Measurements from ENCODE around the gene OR56A5. TPM values are rescaled to one million over a fixed set of nuclear protein-coding genes. Genes with fewer than 3 reads are reported as not detected.
"Not testable (repeated sequence)": the region's sequence is repeated elsewhere in the genome, so short reads cannot be mapped to it uniquely, and the experiment has no call there.

The OR56A5 gene, protein sequence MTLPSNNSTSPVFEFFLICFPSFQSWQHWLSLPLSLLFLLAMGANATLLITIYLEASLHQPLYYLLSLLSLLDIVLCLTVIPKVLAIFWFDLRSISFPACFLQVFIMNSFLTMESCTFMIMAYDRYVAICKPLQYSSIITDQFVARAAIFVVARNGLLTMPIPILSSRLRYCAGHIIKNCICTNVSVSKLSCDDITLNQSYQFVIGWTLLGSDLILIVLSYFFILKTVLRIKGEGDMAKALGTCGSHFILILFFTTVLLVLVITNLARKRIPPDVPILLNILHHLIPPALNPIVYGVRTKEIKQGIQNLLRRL
- not detected for total RNA-seq
- long read RNA-seq, donor 1, result 0 reads
- long read RNA-seq, donor 2, result 0 reads

DNA sequence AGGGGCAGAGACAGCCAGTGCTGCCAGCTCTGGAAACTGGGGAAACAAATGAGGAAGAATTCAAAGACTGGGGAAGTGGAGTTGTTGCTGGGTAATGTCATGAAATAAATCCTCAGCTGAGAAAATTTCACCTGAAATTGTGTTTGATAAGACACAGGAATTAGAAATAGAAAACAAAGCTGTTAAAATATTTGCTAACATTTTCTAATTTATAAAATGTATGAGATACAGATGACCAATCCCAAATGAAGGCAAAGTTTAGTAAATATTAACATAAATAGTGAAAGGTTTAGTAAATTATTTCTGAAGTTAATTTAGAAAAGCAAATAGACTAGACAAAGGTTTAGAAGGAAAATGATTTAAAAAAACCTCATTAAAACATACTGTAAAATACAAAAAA is at the start of gene OR56A5:
OR56A5 (minus strand) TSS at position 101 of the 400 bp plus-strand sequence; CDS start at position 101, 0 bp downstream.
- intact Hi-C loops (cut with DNase I), result no loop called here
- DNase-seq (ENCODE audit: low spot score), result no peak

DNA sequence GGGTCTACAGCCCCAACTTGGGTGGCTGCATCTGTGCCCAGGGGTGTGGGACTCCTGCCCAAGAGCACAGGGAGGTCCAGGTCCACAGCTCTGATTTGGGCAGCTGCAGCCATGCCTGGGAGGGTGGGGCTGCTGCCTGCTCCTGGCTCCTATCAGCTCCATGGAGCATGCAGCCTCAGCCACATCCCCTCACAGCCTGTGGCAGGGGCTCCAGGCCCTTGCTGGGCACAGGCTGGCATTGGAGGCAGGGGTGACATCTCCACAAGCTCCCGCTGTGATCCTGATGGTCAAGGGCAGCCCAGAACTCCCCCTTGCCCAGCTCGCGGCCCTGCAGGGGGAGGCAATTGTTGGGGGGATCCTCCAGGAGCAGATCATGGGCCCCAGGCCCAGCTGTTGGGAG is 44.7 kb upstream of the OR56A5 start:
- intact Hi-C loops (cut with DNase I), result no loop called here
- DNase-seq (ENCODE audit: low spot score), result no peak

DNA sequence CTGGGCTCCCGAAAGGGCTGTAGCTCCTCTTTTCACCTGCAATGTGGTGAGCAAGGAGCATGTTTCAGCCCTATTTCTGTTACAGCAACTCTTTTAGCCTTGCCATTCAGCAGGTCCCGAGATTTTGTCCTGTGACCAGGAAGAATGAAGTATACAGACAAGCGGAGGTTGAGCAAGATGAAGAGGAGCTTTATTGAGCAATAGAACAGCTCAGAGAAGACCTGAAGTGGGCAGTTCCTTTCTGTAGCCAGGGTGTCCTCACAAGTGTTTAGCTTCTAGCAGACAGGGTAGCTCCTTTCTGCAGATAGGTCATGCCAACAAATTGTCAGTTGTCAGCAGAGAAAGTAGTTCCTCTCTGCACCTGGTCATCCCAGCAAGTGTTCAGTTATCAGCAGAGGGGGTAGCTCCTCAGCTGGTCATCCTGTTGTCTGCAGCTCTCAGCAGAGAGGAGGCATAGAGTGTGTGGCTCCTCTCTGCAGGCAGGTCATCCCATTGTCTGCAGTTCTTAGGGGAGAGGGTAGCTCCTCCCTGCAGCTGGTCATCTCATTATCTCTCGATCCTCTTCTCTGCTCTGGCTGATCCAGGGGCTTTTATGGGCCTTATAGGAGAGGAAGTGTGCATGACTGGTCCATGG is 43.9 kb upstream of the OR56A5 start:
- intact Hi-C loops (cut with DNase I), result no loop called here
- DNase-seq (ENCODE audit: low spot score), result no peak

DNA sequence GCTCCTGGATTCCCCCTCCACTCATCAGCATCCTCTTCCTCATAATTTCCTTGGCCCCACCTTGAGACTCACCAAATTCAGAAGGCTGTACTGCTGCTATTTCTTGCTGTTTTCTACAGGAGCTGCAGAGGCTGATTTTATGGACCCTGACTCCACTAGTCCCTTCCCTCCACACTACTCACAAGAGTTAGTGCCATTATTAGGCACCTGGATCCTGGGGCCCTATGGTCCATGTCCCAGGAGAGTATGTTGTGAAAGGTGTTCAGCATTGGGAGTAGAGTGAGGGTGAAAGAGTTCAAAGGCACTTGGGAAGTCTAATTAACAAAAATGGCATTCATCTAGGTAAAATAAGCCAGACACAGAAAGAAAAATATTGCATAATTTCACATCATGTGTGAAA is 38.6 kb upstream of the OR56A5 start, which contains the start of gene OR56A4:
OR56A4 (minus strand) TSS at position 101 of the 400 bp plus-strand sequence. CDS start 3,954 bp downstream, outside the sequence.
- DNase-seq (ENCODE audit: low spot score), result no peak
- intact Hi-C loops (cut with DNase I), result no loop called here

DNA sequence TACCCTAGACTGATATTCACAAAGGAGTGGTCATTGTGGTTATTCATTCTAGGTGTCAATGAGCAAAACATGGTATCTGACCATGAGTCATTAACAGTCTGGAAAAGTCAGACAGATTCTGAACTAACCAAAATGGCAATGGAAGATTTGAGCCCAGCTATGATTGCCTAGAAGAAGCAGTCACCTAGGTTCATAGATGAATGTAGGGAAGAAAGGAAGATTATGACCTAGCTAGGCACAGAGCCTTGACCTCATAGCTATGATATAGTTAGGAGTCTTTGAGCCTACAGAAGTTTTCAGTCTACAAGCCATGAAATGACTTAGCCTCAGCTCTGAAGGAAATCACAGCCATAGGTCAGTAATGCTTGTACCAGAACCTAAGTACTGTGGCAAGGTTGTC is 38.1 kb upstream of the OR56A5 start:
- intact Hi-C loops (cut with DNase I), result no loop called here
- DNase-seq (ENCODE audit: low spot score), result no peak

DNA sequence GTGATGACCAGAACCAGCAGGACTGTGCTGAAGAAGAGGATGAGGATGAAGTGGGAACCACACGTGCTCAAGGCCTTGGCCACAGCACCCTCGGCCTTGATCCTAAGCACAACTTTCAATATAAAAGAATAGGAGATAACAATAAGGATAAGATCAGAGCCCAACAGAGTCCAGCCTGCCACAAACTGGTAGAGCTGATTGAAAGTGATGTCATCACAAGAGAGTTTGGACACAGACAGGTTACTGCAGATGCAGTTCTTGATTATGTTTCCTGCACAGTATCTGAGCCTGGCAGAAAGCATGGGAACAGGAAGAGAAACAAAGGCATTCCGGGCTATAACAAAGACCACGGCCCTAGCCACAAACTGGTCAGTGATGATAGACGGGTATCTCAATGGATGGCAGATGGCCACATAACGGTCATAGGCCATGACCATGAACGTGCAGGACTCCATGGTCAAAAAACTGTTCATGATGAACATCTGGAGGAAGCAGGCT is 34.0 kb upstream of the OR56A5 start:
- DNase-seq (ENCODE audit: low spot score), result no peak
- intact Hi-C loops (cut with DNase I), result no loop called here

DNA sequence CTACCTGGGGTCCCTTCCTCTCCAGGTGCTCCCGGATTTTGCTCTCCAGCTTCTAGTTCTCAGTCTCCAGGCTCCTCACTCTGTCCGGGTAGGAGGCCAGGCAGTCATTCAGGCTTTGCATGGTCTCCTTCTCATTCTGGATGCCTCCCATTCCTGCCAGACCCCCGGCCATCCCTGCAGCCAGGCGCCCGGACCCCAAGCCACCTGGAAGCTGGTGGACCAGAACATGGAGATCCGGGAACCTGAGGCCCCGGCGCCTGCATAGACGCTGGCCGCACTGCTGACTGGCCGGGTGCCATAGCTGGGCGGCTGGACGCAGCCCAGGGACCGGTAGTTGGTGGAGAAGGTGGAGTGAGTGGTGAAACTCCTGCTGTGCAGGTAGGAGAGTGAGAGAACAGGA is 26.5 kb upstream of the OR56A5 start:
- intact Hi-C loops (cut with DNase I), result no loop called here
- no peak for DNase-seq (ENCODE audit: low spot score)

DNA sequence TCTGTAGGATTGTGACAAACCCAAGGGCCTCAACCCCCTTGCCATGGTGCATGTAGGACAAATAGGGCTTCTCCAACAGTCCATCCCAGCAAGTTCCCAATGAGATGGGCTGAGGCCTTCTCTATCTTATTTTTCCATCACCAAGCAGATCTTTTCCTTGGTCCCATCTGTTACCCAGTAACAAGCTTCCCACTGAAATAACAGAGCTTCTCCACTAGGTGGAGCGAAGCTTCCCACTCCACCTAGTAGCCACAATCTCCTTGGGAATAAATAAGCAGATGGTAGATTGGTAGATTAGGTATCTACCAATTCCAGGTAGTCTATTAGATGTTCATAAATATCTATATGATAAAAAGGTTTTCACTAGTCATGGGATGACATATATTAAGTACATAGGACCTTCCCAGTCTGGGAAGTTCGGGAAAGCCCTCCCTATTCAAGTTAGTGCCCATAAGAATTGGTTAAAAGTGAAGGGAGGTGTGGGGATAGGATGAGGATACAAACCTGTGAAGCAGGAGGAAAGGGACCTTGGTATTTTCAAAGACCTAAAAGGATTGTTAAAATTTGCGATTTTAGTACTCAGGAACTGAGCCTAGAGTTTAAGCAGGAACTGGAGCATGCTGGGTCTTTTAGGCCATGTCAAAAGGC is 24.4 kb upstream of the OR56A5 start:
- intact Hi-C loops (cut with DNase I), result no loop called here
- DNase-seq (ENCODE audit: low spot score), result no peak

DNA sequence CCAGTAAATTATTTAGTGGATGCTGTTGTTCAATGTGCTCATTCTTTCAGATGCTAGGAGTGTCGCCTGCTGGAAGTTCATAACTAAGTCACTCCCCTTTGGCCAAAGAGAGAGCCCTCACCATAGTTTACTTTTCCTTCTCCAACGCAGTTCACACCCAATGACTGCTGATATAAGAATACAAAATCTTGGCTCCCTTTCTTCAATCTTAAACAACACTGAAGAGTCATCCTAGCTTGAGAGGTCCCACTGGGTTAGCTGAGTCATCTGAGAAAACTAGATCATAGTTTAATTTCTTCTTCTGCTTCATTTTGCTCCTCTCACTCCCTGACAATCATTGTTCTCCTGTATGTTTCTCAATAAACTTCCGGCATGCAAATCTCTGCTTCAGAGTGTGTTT is 23.9 kb upstream of the OR56A5 start:
- intact Hi-C loops (cut with DNase I), result no loop called here
- DNase-seq (ENCODE audit: low spot score), result no peak

DNA sequence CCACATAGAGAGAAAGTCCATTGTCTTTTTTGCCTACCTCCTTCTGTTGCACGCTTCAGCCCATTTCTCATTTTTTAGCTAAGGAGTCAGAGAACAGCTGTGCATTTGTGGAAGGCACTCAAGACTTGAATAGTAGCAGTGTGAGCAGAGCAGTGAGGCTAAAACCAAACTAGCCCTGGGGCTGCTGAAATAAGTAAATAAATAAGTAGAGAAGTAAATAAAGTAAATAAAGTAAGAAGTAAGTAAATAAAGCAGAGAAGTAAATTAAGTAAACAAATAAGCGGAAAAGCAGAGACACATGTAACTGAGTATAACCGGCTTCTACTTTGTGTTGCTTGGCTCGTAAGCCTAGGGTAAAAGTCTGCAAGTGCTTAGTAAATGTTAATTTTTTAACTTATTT is 20.9 kb upstream of the OR56A5 start:
- intact Hi-C loops (cut with DNase I), result no loop called here
- no peak for DNase-seq (ENCODE audit: low spot score)

DNA sequence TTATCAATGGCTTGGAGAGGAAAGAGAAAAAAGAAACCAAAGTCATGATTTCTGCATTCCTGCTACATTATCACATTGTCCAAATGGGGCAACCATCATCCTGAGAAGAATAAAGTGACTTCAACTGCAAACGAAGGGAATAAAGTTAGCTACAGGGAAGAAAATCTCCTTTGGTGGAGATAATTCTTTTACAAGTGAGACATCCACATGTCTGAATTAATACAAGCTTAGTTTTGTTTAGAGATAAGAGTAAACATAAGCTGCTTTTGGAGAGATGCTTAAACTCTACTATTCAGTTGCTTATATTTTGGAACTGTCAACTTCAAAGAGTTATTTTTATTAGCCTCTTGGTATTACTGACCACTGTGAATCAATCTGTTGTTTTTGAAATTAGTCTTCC is 18.6 kb upstream of the OR56A5 start, which contains the start of gene OR52L1:
OR52L1 (minus strand) TSS at position 101 of the 400 bp plus-strand sequence; CDS start at position 46, 55 bp downstream.
- DNase-seq (ENCODE audit: low spot score), result no peak
- intact Hi-C loops (cut with DNase I), result no loop called here

DNA sequence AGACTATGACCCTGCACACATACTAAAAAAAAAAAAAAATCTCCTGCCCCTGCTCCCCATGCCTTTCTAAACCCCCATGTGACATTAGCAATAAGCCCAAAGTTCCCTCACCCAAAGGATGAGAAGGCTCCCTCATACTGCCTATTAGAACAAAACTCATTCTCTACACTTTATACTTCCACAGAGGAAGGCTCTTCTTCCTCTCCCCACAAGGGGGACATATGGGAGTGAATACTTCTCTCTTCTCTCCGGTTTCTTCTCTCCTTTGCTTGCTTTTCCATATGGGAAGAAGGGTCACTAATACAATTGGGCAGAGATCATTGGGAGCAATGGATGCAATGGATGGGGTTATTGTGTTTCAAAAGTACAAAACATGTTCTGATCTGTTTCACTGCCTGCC is 15.1 kb upstream of the OR56A5 start:
- intact Hi-C loops (cut with DNase I), result loop anchor here in 1 of 2 donors (5.0 kb wide), 1 partner anchor 1066 kb away; the partner anchor contains the start of gene OR51G2
- DNase-seq (ENCODE audit: low spot score), result no peak

DNA sequence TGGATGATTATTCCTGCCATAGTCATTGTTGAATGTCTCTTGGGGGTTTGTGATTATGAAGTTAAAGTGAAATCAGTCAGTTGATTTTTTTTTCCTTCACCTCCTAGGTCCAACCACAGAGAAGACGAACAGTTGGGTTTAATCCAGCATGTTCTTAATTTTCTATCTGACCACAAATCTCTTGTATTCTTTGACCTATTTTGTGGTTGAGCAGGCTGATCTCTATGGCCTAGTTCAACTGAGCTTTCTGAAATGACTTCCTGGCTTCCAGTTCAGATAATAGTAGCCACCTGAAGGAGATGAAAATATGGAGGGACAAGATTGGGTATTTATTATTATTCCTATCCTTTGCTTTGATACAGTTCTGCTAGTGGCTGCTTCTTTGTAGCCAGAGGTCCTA is 5.2 kb upstream of the OR56A5 start:
- intact Hi-C loops (cut with DNase I), result no loop called here
- no peak for DNase-seq (ENCODE audit: low spot score)

DNA sequence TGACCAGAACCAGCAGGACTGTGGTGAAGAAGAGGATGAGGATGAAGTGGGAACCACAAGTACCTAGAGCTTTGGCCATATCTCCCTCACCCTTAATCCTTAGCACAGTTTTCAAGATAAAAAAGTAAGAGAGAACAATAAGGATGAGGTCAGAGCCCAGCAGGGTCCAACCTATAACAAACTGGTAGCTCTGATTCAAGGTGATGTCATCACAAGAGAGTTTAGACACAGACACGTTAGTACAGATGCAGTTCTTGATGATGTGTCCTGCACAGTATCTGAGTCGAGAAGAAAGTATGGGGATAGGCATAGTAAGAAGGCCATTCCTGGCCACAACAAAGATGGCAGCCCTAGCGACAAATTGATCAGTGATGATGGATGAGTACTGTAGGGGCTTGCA is 586 bp downstream of the OR56A5 start:
- no peak for DNase-seq (ENCODE audit: low spot score)
- intact Hi-C loops (cut with DNase I), result no loop called here

DNA sequence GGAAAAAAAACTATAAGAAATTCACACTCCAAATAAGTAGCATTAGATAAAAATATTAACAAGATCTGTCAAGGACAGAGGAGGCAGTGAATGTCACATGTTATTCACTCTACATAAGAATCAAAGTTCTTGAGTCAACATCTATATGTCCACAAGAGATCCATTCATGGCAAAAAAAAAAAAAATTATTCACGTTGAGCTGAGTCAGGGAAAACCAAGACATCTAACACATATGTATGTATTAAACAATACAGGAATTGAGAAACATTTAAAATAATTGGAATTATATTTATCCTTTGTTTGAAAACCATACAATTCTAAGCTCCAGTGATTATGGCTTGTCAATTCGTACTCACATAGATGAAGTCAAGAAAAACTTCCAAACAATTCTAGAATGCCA is 1.3 kb downstream of the OR56A5 start:
- DNase-seq (ENCODE audit: low spot score), result no peak
- intact Hi-C loops (cut with DNase I), result no loop called here

DNA sequence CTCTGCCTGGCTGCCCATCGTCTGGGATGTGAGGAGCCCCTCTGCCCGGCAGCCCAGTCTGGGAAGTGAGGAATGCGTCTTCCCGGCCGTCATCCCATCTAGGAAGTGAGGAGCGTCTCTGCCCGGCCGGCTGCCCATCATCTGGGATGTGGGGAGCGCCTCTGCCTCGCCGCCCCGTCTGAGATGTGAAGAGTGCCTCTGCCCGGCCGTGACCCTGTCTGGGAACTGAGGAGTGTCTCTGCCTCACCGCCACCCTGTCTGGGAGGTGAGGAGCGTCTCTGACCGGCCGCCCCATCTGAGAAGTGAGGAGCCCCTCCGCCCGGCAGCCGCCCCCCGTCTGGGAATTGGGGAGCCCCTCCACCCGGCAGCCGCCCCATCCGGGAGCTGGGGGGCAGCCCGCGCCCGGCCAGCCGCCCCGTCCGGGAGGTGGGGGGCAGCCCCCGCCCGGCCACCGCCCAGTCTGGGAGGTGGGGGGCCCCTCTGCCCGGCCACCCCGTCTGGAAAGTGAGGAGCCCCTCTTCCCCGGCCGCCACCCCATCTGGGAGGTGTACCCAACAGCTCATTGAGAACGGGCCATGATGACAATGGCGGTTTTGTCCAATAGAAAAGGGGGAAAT is 7.5 kb downstream of the OR56A5 start:
- DNase-seq (ENCODE audit: low spot score); intact Hi-C loops (cut with DNase I): not testable (repeated sequence)

DNA sequence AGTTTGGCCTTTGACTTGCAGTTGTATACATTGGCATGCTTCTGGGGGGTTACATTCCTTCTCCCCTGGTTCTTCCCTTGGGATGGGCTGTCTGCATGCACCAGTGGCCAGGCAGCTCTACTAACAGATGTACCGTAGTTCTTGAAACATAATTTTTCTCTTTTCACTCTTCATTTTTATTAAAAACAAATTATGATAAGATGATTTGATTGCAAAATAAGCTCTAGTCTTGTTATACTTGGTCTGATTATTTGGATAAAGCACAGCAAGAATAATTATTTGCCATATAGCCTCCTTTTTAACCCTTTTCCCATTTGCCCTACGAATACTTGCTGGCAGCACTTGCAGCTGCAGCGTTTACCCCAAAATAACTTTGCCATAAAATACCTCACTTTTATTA is 12.7 kb downstream of the OR56A5 start:
- intact Hi-C loops (cut with DNase I), result no loop called here
- no peak for DNase-seq (ENCODE audit: low spot score)

DNA sequence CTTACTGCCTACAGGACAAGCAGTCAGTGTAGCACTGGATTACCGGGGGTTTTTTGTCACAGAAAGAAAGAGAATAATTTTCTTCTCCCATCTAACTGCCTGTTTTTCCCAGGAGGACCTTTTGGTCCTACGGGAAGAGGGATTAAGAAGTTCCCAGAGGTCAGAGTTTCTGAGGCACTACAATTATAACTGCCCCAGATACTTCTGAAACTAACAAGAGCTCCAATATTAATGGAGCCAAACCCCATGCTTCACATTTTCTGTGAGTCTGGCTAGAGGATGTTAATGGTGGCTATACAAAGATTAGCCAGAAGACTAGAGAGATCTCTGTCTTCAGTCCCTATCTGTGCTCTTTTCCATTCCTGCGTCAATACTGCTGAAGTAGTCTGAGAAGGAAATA is 26.3 kb downstream of the OR56A5 start, which contains the start of gene OR56A3:
OR56A3 (plus strand) TSS at position 301 of the 400 bp plus-strand sequence. CDS start 5,096 bp downstream, outside the sequence.
- intact Hi-C loops (cut with DNase I), result no loop called here
- no peak for DNase-seq (ENCODE audit: low spot score)

DNA sequence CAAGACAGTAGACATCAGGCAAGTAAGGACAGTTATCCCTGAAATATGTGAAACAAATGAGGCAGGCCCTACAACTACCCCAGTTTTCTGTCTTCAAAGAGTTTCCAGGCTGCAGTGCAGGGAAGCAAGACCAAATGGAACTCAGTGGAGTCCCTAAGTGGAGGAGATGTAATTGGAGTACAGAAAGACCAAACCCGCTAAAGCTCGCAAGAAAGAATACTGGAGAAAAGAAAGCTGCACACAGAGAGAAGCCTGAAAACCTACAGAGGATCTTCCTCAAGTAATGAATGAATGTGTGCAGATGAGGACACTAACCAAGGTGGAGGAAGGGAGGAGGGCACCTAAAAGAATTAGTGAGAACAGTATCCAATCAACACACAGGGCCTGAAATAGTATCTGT is 27.5 kb downstream of the OR56A5 start:
- DNase-seq (ENCODE audit: low spot score), result no peak
- intact Hi-C loops (cut with DNase I), result no loop called here

DNA sequence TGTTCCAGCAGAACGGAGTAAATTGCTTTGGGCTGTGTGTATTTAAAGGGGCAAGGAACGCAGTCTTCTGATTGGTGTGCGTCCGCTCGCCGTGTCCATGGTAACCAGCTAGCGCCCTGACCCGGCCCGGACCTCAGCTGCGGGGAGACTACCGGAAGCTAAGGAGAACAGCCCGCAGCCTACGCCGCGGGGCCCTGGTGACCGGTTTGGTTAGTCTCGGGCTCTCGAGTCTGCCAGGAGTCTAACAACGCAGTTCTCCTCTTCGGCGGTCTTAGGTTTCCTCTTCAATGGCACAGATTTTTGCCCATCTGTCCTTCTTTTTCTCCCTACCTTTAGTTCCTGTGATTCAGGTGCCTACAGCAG is 29.7 kb downstream of the OR56A5 start:
- no peak for DNase-seq (ENCODE audit: low spot score)

More for the DNA sequence above, 29.7 kb downstream of the OR56A5 start:
- intact Hi-C loops (cut with DNase I), result no loop called here

All from posterior vena cava (tissue), 2 donors.